Ascending aorta (tissue), 2 donors: ENCODE measurements around the gene AGAP3. TPM values are rescaled to one million over a fixed set of nuclear protein-coding genes. Genes with fewer than 3 reads are reported as not detected.

Source experiments
- DNase-seq, 2 donors: peaks; one replicate each; pipeline ENCODE4 v3.0.0-alpha.2; 2019; ENCODE audit warnings: low spot score in 2 of 2
- H3K27ac ChIP-seq, 2 donors: fragments of 200-600 bp; sonication (generic); one replicate each; pipeline ENCODE4 v1.5.1; 2016 to 2017; ENCODE audit warnings: mild to moderate bottlenecking in 1 of 2
- H3K27me3 ChIP-seq: fragments of 200-600 bp; sonication (generic); one replicate; pipeline ENCODE4 v1.5.1; 2017
- H3K36me3 ChIP-seq, 2 donors: fragments of 200-600 bp; sonication (generic); one replicate each; pipeline ENCODE4 v1.5.1; 2016
- H3K4me1 ChIP-seq, 2 donors: fragments of 200-600 bp; sonication (generic); one replicate each; pipeline ENCODE4 v1.5.1; 2016 to 2017; ENCODE audit warnings: mild to moderate bottlenecking in 1 of 2
- H3K4me3 ChIP-seq, 2 donors: fragments of 200-600 bp; sonication (generic); one replicate each; pipeline ENCODE4 v1.5.1; 2016 to 2017; ENCODE audit warnings: mild to moderate bottlenecking in 1 of 2
- H3K9me3 ChIP-seq, 2 donors: fragments of 200-600 bp; sonication (generic); one replicate each; pipeline ENCODE4 v1.5.1; 2016
- intact Hi-C: fragments of 100-400 bp; cut with DNase I; formaldehyde crosslinking; loops from one replicate; pipeline ENCODE4 v1.15.1; 2023
- total RNA-seq: library from RNA; depleted of rRNA; stranded (reverse); fragments of >200 nt; gene quantifications from one replicate; pipeline ENCODE4 v1.1.0, GENCODE V29; 2016
- TF ChIP-seq, protein P1 (sequence below), 3 experiments: fragments of 200-600 bp in 2 of 3; fragments of 450-650 bp in 1 of 3; sonication (generic) in 2 of 3; IDR thresholded peaks; one replicate each; pipeline ENCODE4 v1.5.1; 2016 to 2019; ENCODE audit warnings: antibody characterized with exemption in 3 of 3, mild to moderate bottlenecking in 1 of 3, moderate library complexity in 1 of 3

Gene AGAP3
- total RNA-seq, 1 donor from 2014 or later: 82.6 TPM

DNA sequence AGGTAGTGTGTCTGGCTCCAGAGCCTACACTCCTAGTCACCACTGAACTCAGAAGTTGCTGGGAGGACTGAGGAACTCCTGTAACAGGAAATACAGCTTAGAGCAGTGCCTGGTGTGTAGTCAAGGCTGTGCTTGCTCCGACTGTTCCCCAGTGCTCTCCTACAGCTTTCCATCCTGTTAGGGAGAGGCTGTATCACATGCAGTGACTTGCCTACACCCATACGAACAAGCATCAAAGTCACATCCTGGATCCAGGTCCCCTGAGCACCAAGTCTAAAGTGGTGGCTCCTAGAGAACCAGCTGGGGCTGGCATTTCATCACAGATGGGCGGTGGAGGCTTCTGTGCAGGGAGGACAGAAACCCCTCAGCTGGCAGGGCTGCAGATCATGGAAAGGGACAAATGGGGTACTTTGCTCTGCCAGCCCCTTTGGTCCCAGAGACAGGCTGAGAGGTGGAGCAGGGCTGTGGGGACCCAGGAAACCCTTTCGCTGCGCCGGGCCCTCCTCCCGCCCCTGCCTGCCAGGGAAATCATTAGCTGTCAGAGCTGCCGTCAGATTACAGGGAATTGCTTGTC, 93.1 kb downstream of the AGAP3 start:
- H3K4me3 ChIP-seq: no peak overlapping the region
- intact Hi-C loops: loop anchor here (10.0 kb wide), 1 partner anchor 275 kb away; no protein-coding TSS in a partner anchor
- H3K27me3 ChIP-seq: no peaks in the 10 kb centered on the region
- DNase-seq: peak in 1 of 2 donors; percentile 38
- H3K4me1 ChIP-seq: no peaks in the 10 kb centered on the region
- no peaks in the 10 kb centered on the region for H3K9me3 ChIP-seq
- H3K36me3 ChIP-seq: no peaks in the 10 kb centered on the region
- H3K27ac ChIP-seq: no peak overlapping the region
- TF ChIP-seq, protein P1, sequence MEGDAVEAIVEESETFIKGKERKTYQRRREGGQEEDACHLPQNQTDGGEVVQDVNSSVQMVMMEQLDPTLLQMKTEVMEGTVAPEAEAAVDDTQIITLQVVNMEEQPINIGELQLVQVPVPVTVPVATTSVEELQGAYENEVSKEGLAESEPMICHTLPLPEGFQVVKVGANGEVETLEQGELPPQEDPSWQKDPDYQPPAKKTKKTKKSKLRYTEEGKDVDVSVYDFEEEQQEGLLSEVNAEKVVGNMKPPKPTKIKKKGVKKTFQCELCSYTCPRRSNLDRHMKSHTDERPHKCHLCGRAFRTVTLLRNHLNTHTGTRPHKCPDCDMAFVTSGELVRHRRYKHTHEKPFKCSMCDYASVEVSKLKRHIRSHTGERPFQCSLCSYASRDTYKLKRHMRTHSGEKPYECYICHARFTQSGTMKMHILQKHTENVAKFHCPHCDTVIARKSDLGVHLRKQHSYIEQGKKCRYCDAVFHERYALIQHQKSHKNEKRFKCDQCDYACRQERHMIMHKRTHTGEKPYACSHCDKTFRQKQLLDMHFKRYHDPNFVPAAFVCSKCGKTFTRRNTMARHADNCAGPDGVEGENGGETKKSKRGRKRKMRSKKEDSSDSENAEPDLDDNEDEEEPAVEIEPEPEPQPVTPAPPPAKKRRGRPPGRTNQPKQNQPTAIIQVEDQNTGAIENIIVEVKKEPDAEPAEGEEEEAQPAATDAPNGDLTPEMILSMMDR (IDR thresholded peaks at IDR 0.05): no peak

DNA sequence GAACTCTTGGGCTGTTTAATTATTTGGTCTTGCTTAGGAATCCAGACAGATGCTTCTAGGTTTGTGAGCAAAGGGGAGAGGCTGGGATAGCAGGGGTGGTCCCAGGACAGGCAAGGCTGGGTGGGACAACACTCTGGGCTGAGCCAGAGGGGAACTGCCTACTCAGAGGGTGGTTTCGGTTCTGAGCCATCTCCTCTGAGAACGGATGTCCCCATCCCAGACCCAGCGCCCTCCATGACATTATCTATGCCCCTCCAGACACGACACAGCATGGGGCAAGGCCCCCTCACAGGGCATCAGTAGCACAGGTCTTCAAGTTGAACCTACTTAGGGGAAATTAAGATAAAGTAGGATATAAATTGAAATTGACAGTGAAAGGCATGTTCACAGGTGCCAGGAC, 93.7 kb downstream of the AGAP3 start:
- TF ChIP-seq, protein P1 (IDR thresholded peaks at IDR 0.05): no peak
- no peaks in the 10 kb centered on the region for H3K4me1 ChIP-seq
- intact Hi-C loops: loop anchor here (10.0 kb wide), 1 partner anchor 275 kb away; no protein-coding TSS in a partner anchor
- H3K27me3 ChIP-seq: no peaks in the 10 kb centered on the region
- no peaks in the 10 kb centered on the region for H3K36me3 ChIP-seq
- H3K27ac ChIP-seq: no peak overlapping the region
- no peak overlapping the region for H3K4me3 ChIP-seq
- DNase-seq: peak in 1 of 2 donors; percentile 51
- H3K9me3 ChIP-seq: no peaks in the 10 kb centered on the region

DNA sequence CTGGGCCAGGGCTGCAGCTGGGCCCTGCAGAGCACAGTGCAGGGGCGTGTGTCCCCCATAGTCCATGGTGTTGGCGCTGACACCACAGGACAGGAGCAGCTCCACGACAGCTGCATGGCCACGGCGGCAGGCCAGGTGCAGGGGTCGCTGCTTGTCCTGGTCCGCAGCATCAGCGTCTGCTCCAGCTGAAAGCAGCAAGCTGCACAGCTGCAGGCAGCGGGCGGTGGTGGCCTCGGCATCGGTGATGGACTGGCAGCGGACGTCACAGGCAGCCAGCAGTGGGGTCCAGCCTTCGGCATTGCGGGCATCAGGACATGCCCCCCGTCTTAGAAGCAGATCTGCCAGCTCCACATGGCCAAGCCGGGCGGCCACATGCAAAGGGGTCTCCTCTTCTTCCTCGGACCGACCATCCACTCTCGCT, 94.7 kb downstream of the AGAP3 start:
- TF ChIP-seq, protein P1 (IDR thresholded peaks at IDR 0.05): no peak
- Histone ChIP-seq H3K27me3 (no peaks in the 10 kb centered on the region), H3K27ac (no peak overlapping the region), H3K4me3 (no peak overlapping the region), H3K9me3 (no peaks in the 10 kb centered on the region), H3K4me1 (no peaks in the 10 kb centered on the region), H3K36me3 (no peaks in the 10 kb centered on the region)
- DNase-seq: peak in 1 of 2 donors; percentile 50
- intact Hi-C loops: no loop called here

DNA sequence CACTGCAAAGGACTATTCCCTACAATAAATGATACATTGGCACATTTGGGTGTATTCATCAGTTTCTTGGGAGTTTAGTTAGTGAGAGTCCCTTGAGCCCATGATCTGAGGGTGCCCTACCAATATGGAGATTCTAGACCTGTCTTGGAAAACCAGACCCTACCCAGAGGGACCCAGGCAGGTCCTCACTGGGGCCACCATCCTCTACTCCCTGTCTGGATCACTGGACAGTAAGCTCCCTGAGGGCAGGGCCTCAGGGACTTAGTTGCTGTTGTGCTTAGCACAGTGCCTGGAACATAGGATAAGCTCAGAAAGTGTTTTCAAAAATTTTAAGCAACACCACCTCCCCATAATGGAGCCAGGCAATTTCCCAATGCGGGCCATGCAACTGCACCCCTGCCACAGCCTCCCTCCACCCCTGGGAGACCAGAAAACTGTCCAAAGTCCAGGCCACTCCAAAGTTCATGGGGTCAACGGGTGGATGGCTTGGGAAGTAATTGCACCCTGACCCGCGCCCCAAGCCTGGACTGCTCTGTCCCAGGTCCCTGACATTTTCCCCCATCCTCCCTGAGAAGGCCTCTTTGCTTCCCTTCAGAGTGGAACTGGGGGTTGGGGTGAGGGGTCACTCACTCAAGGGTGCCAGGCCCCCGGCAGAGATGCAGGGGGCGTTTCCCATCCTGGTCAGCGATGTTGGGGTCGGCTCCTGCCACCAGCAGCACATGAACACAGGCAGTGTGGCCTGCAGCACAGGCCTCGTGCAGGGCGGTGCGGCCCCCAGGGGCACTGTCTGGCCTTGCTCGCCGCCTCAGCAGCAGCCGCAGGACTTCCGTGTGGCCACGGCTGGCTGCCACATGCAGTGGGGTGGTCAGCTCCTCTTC, 99.7 kb downstream of the AGAP3 start:
- intact Hi-C loops: no loop called here
- Histone ChIP-seq H3K36me3 (no peaks in the 10 kb centered on the region), H3K9me3 (no peaks in the 10 kb centered on the region), H3K4me3 (no peak overlapping the region), H3K4me1 (no peaks in the 10 kb centered on the region), H3K27me3 (no peaks in the 10 kb centered on the region), H3K27ac (no peak overlapping the region)
- no peak for DNase-seq
- TF ChIP-seq, protein P1 (IDR thresholded peaks at IDR 0.05): no peak

DNA sequence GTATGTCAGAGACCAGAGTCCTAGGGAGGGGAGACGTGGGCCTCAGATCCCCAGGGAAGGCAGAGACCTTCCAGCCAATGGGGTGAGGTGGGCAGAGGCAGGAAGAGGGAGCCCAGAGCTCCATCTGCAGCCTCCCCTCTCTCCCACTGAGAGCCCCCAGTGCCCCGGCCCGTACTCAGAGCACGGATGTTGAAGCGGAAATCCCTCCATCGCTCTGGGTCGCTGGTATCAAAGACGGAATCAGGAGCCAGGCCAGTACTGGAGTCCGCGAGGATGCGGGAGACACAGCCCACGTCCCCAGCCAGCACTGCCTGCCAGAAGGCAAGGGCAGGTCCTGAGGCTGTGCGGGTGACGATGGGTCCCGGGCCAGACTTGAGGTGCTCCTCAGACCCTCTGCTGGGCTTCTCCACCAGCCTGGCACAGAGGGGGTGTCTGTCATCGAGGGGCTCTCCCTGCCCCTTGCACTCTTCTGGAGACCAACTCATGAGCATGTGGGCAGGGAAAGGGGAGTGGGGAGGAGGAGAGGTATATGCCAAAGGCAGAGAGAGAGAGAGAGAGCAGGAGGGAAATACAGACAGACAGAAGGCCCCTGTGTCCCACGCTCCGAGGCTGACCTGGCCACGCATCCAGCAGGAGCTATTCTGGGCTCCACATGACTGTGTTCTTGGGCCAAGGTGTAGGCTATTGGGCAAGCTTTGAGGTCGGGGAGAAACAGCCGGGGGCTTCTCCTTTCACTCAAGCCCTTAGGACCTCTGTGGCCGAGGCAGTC, 100.5 kb downstream of the AGAP3 start, which contains the start of gene ASB10:
TSS of gene ASB10 (minus strand) at position 611 of the 769 bp plus-strand sequence. CDS start at position 491, 120 bp downstream.
- H3K4me3 ChIP-seq: no peak within 1 kb of the TSS
- no peak within 1 kb of the TSS for H3K27ac ChIP-seq
- TF ChIP-seq, protein P1 (IDR thresholded peaks at IDR 0.05): no peak
- H3K4me1 ChIP-seq: no peaks in the 10 kb centered on the region
- no peak for DNase-seq
- intact Hi-C loops: no loop called here
- no peaks in the 10 kb centered on the region for H3K9me3 ChIP-seq
- H3K36me3 ChIP-seq: no peaks in the 10 kb centered on the region
- H3K27me3 ChIP-seq: no peaks in the 10 kb centered on the region
